HG03575 (cell line): ENCODE data around the gene SELPLG.
"Not testable (repeated sequence)": the region's sequence is repeated elsewhere in the genome, so short reads cannot be mapped to it uniquely, and the experiment has no call there.

Experiments
- ATAC-seq: cut with Tn5 transposase; IDR thresholded peaks from one replicate; pipeline ENCODE4 v1.9.1; 2021; ENCODE audit not compliant: unreplicated experiment, insufficient number of reproducible peaks, low FRiP score; ENCODE audit errors: extremely low read depth

The SELPLG gene

GRCh38 chr12:108623577-108623976 is 10.1 kb downstream of the SELPLG start:
- no peak for ATAC-seq

- no peak for ATAC-seq
Measured at GRCh38 chr12:108622921-108623514, 10.7 kb downstream of the SELPLG start.

DNA sequence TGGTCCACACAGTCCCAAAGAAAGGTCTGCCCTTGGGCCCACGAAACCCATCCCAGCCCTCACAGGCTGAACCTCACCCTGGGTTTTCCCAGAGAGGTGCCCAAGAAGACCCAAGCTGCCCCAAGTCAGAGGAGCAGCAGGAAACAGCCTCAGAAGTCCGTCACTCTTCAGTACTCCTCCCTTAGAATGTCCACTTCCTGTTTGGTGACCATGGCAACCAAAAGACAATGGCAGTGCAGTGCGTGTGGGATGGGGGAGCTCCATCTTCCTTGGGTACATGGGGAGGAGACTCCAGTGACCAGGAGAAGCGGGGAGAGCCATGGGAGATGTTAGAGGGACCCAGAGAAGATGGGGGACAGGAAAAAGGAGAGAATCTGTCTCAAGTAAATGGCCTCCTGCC is 11.3 kb downstream of the SELPLG start:
- ATAC-seq = no peak

- ATAC-seq = no peak
Measured at GRCh38 chr12:108621161-108621560, 12.5 kb downstream of the SELPLG start.

DNA sequence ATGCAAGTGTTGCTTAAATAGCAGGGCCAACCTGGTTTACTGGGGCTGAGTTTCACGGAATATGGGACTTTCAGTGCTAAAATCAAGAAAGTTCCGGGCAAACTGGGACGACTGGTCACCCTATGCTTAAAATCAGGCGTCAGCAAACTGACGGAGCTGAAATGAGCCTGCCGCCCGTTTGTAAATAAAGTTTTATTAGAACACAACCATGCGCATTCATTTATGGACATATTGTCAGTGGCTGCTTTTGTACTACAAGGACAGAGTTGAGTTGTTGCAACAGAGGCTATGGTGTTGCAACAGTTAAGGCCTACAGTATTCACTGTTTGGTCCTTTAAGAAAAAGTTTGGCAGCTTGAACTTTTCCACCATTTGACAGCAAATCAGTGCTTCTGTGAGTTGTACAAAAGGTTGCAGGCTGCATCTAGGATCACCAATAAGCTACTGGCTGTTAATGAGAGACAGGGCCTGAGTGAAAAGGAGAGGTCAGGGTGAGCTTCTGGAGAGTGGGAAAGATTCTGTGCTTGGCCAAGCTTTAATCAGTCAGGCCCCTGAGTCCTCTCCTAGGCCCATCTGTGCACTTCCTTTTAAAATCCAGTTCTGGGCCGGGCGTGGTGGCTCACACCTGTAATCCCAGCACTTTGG is 13.3 kb downstream of the SELPLG start:
- no peak for ATAC-seq

DNA sequence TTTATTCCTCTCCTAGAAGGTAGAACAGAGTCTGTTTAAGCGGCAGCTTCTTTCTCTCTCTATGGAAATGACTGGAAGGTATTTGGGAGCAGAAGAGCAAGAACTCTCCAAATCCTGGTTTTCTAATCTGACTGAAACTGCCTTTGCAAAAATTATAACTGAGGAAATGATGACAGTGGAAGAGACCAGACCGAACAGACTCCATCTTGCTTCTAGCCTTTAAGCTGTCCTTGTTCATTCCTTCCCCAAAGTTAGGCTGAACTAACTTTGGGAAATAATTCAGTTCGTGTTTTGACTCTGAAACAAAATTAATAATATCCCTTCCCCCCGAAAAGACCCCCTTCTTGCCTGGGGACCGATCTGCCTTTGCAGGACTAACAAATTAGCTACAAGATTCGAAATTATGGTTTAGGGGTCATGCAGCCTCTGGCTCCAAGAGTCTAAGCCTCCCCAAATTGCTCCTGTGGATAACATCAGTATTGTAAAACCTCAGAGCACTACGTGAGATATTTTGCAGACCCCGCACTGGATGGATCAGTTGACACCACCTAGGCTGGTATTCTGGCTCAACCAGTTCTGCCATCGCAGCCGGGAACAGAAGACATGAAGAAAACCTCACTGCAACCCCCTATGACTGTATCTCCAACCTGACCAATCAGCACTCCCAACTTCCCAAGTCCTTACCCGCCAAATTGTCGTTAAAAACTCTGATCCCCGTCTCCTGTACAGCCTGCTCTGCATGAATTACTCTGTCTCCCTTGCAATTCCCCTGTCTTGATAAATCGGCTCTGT is 14.1 kb downstream of the SELPLG start:
- no peak for ATAC-seq

- not testable (repeated sequence) for ATAC-seq
Measured at GRCh38 chr12:108618953-108619274, 14.8 kb downstream of the SELPLG start.

- no peak for ATAC-seq
Measured at GRCh38 chr12:108618079-108618952, 15.4 kb downstream of the SELPLG start.

GRCh38 chr12:108616941-108617858 is 16.5 kb downstream of the SELPLG start:
- ATAC-seq = peak; percentile 52

- ATAC-seq = no peak
Measured at GRCh38 chr12:108616359-108616758, 17.3 kb downstream of the SELPLG start.

DNA sequence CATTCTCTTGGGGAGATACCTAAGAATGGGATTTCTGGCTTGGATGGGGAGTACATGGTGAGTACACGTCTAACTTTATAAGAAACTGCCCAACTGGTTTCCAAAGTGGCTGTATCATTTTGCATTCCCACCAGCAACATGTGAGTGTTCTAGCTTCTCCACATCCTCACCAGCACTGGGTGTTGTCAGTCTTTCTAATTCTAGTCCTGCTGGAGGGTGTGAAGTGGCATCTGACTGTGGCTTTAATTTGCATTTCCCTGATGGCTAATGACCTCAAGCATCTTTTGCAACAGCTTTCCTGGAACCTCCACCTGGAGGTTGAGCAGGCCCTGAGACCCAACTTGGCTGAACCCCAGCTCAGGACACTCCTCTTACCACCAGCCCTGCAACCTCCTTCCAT is 17.8 kb downstream of the SELPLG start:
- ATAC-seq = no peak

- ATAC-seq = no peak
Measured at GRCh38 chr12:108614639-108615038, 19.1 kb downstream of the SELPLG start.

DNA sequence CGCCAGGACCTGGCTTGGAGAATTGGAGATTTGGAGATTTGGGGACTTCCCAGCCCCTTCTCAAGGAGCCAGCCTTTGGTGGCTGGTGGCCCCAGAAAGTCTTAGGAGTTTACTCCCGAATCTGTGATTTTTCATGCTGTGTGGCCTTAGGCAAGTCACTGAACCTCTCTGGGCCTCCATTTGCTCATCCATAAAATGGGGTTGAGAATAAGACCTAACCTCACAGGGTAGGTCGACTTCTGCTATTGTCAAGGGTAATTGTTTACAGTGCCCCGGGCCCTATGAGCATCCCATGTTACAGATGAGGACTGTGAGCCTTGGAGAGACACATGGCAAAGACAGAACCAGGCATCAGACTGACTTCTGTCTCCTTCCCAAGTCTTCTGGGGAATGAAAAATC is 19.7 kb downstream of the SELPLG start:
- ATAC-seq = no peak

- ATAC-seq = no peak
Measured at GRCh38 chr12:108613548-108613947, 20.1 kb downstream of the SELPLG start.

GRCh38 chr12:108612788-108613282 is 20.9 kb downstream of the SELPLG start:
- ATAC-seq = no peak

DNA sequence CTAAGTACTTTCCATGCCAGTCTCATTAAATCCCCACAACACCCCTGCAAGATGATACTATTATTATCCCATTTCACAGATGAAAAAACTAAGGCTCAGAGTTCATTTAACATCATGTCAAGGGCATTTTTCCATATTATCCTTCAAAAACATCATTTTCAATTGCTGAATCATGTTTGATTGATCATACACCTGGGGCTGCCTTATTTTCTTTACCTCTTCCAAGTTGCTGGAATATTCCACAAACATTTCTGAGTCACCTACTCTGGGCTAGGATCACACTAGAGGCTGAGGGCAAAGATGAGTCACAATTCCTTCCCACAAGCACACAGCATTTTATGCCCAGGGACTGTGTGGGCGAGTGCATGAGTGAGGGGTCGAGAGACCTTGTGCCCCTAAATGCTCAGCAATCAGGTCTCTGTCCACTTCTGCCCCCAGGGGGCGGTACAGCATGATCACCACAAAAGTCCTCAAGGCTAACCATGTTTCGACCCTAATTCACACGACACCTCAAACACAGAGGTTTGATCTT is 21.7 kb downstream of the SELPLG start:
- ATAC-seq = no peak

DNA sequence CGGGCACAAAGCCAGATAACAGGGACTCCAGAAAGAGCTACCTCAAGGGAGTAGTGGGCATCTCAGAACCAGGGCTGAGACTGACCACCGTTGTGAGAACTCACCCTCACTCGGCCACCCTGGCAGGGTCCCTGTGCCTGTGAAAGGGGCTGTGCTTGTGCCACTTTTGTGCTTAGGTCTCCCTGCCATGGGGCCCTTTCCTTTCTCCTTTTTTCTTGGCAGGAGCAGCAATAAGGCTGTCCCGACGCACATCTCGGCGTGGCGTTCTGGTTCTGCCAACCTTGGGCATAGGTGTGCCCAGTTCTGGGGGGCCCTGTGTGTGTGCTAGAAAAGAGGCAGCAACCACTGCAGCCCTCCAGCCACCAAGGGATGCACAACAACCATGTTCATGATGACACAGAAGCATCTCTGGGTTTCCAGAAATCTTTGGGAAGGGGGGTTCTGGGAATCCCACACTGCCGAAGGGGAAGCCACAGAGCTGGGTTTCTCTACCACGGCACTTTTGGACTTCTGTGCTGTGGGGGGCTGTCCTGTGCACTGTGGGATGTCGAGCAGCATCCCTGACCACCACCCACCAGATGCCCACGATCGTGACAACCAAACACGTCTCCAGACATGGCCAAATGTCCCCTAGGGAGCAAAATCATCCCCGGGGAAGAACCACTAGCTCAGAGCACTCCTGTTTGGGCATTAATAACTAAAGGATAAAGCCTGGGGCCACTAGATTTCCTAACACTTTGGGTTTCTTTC is 22.7 kb downstream of the SELPLG start:
- no peak for ATAC-seq
